Measurements from ENCODE around the gene DPAGT1.

DNA sequence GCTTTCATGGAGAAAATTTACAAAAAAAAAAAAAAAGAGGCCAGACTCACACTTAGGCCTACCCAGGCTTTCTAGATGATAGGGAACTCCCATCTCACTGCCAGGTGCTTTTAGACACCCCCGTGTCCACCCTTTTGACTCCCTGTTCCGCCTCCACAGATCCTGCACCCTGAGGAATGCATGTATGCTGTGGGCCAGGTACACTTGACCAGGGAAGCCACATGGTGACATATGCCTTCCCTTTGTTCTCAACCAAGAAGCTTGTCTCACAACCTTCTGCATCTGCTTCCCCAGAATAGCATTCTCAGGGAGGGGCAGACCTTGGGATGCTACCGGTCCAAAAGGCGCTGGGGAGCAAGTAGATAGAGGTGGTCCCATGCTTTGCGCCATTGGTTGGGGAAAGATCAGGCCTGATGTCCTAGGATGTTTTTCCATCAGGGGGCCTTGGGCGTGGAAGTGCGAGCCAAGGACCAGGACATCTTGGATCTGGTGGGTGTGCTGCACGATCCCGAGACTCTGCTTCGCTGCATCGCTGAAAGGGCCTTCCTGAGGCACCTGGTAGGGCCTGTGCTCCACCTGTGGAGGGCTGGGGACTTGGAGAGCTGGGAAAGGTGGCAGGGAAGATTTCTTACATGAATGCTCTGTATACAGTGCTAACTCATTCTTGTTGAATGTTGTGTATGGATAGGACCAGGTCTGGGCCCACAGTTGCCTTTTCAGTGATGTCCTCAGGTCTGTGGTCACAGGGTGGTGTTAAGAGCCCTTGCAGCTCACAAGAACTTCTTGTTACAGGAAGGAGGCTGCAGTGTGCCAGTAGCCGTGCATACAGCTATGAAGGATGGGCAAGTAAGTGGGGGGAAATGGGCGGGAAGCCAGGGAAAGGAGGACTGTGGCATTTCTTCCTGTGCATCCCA is 9.4 kb downstream of the DPAGT1 start:
- TF ChIP-seq, protein P1, sequence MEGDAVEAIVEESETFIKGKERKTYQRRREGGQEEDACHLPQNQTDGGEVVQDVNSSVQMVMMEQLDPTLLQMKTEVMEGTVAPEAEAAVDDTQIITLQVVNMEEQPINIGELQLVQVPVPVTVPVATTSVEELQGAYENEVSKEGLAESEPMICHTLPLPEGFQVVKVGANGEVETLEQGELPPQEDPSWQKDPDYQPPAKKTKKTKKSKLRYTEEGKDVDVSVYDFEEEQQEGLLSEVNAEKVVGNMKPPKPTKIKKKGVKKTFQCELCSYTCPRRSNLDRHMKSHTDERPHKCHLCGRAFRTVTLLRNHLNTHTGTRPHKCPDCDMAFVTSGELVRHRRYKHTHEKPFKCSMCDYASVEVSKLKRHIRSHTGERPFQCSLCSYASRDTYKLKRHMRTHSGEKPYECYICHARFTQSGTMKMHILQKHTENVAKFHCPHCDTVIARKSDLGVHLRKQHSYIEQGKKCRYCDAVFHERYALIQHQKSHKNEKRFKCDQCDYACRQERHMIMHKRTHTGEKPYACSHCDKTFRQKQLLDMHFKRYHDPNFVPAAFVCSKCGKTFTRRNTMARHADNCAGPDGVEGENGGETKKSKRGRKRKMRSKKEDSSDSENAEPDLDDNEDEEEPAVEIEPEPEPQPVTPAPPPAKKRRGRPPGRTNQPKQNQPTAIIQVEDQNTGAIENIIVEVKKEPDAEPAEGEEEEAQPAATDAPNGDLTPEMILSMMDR (conservative IDR thresholded peaks at IDR 0.05), result no peak
- TF ChIP-seq EZH2 (IDR thresholded peaks at IDR 0.05; ENCODE audit: low read depth), result no peak

All from PC-9 (cell line).